Ovary (tissue), 10 donors: ENCODE data around the gene FKBP2. TPM values are rescaled to one million over a fixed set of nuclear protein-coding genes. Genes with fewer than 3 reads are reported as not detected.
A peak's percentile ranks its signal among the peaks of the same experiment; 100 is the strongest.

ENCODE experiments used
- DNase-seq, 5 donors: peaks; one replicate each; pipeline ENCODE4 v3.0.0-alpha.2; 2019 to 2020
- H3K27ac ChIP-seq, 2 donors: fragments of 200-600 bp; one replicate each; pipeline versions ENCODE4 v1.5.1 to v1.8.0; 2019 to 2022
- H3K27me3 ChIP-seq: fragments of 200-600 bp; one replicate; pipeline ENCODE4 v1.8.0; 2022
- H3K36me3 ChIP-seq: fragments of 200-600 bp; sonication (generic); one replicate; pipeline ENCODE4 v1.5.1; 2019
- H3K4me1 ChIP-seq: one replicate; pipeline ENCODE4 v1.8.1; 2013; ENCODE audit warnings: mild to moderate bottlenecking, moderate library complexity; ENCODE audit not compliant: insufficient read depth
- H3K4me3 ChIP-seq: fragments of 200-600 bp; sonication (generic); one replicate; pipeline ENCODE4 v1.5.1; 2017
- H3K9me3 ChIP-seq, 2 donors: fragments of 200-600 bp in 1 of 2; sonication (generic) in 1 of 2; one replicate each; pipeline versions ENCODE4 v1.5.1 to v1.8.1; 2013 to 2019; ENCODE audit warnings: mild to moderate bottlenecking in 1 of 2, moderate library complexity in 1 of 2
- CTCF ChIP-seq, 3 donors: fragments of 450-650 bp in 2 of 3; fragments of 200-600 bp in 1 of 3; IDR thresholded peaks; one replicate each; pipeline versions ENCODE4 v1.5.1 to v1.8.0; 2016 to 2022; ENCODE audit warnings: antibody characterized with exemption in 3 of 3, mild to moderate bottlenecking in 1 of 3
- EP300 ChIP-seq: sonication (generic); formaldehyde crosslinking; IDR thresholded peaks from one replicate; pipeline ENCODE4 v1.6.1; 2017; ENCODE audit warnings: antibody characterized with exemption
- POLR2A ChIP-seq: fragments of 450-650 bp; IDR thresholded peaks from one replicate; pipeline ENCODE4 v1.6.1; 2017; ENCODE audit warnings: antibody characterized with exemption, mild to moderate bottlenecking, moderate library complexity
- WGBS, 3 donors: extraction: QIAGEN DNeasy Blood & Tissue Kit in 1 of 3; methylation state at CpG; one replicate each; pipeline versions ENCODE4 v1.1.5 to v1.1.7; 2013 to 2017; 5-methylcytosine and 5-hydroxymethylcytosine counted together
- intact Hi-C, 4 donors: fragments of 100-400 bp; cut with DNase I; formaldehyde crosslinking; loops; one replicate each; pipeline versions ENCODE4 v1.11.0 to v1.15.1; 2022 to 2023
- long read RNA-seq, 3 donors: library from polyadenylated mRNA in 2 of 3; unstranded in 2 of 3; transcript quantifications; one replicate each; pipeline ENCODE4 v2.0.0 and lab custom pipeline, GENCODE V29; 2021 to 2026
- polyA plus RNA-seq, 2 donors: library from polyadenylated mRNA; stranded (reverse); fragments of 200-250 nt in 1 of 2; fragments of 350-450 nt in 1 of 2; fragmentation: Illumina TruSeq in 1 of 2; extraction: RNeasy Lipid Tissue Mini Kit (QIAGEN cat#74804) in 1 of 2; gene quantifications; one replicate each; pipeline ENCODE4 v1.2.3, GENCODE V29; 2013 to 2014
- total RNA-seq, 7 donors: library from RNA; depleted of rRNA in 2 of 7; stranded (reverse); fragments of >200 nt in 2 of 7; fragmentation: NEBNext Ultra II Directional in 3 of 7; extraction: Animal tissue kit (Norgen Biotek cat#: 25700) in 3 of 7; gene quantifications; one replicate each; pipeline versions ENCODE4 v1.1.0 to v1.2.4, GENCODE V29; 2016 to 2023
- donor health status: DM: no; HTN: no; CAD: no; lungs with moderate emphysema.
- donor health status: DM: no; HTN: no; CAD: no.
- donor health status: Bipolar disorder and iron deficiency.
- donor health status: DM: yes; HTN: yes; CAD: no.
- donor health status: DM: no; HTN: no; CAD: no.
- donor health status: DM: yes; HTN: yes; CAD: no.

FKBP2 gene
- 10 to 100 TPM; 41.4 to 88.0 (median 49.5) TPM for total RNA-seq
- polyA plus RNA-seq: 100 to 1,000 TPM in 1 of 2 donors, 10 to 100 TPM in 1; 25.1 to 132 TPM
- long read RNA-seq, donor 1, transcript FKBP2-201 (6 exons, 657 nt): major isoform, 12 of 19 reads
- long read RNA-seq, donor 1, partial matches to known transcripts: 4 of 19 reads
- long read RNA-seq, donor 1, other reads (novel, unspliced or antisense): 0 of 19 reads
- long read RNA-seq, donor 2, transcript FKBP2-202 (6 exons, 1,002 nt): minor isoform, 6 of 112 reads
- long read RNA-seq, donor 2, transcript FKBP2-201 (6 exons, 657 nt): major isoform, 67 of 112 reads
- long read RNA-seq, donor 2, transcript FKBP2-203 (6 exons, 613 nt): minor isoform, 5 of 112 reads
- long read RNA-seq, donor 2, partial matches to known transcripts: 22 of 112 reads
- long read RNA-seq, donor 2, other reads (novel, unspliced or antisense): 10 of 112 reads
- long read RNA-seq, donor 3, transcript FKBP2-201 (6 exons, 657 nt): major isoform, 58 of 94 reads
- long read RNA-seq, donor 3, transcript FKBP2-202 (6 exons, 1,002 nt): minor isoform, 8 of 94 reads
- long read RNA-seq, donor 3, partial matches to known transcripts: 13 of 94 reads
- long read RNA-seq, donor 3, other reads (novel, unspliced or antisense): 14 of 94 reads

DNA sequence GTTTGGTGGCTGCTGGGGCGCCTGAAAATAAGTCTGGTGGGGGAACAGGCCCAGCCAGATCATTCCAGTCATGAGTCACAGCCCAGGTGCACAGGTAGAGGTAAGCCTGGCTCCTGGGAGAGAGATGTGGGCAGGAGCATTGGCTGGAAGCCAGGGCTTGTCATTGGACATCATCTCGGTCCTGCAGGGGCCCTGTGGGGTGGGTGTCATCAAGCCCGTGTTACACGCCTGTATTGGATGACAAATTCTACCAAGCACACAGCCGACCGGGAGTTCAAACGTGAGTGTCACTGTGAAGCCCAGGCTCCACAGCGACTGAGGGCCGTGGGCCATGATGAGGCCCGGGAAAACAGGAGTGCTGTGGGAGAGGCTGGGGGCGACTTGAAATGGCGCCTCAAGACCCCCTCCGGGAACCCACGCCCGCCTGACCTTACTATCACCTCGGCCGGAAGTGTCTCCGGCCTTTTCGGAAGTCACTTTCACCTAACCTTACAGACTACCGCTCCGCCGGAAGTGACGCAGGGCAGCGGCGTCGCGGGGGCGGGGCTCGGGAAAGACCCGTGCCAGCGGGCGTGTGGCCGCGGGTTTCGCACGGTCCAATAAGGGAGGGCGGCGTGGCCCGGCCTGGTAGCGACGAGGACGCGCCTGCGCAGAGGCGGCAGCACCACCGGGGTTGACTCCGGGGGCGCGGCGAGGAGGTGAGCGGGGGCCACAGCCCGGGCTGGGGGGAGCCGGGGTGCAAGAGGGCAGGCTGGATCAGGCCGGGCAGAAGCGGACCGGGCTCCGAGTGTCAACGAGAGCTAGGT lies at the start of gene FKBP2:
TSS of gene FKBP2 (plus strand) at position 661 of the 806 bp plus-strand sequence. CDS start 1,293 bp downstream, outside the sequence.
- intact Hi-C loops: loop anchor here in 1 of 4 donors (1.0 to 5.0 kb wide), 2 partner anchors 30 to 67 kb away; partner anchors contain the start of gene ESRRA
- H3K36me3 ChIP-seq: no peaks in the 10 kb centered on the region
- no peaks in the 10 kb centered on the region for H3K27me3 ChIP-seq
- DNase-seq: peak; percentile 97 to 99 (median 98)
- H3K27ac ChIP-seq: peak within 1 kb of the TSS; percentile 89 to 99
- H3K9me3 ChIP-seq: no peaks in the 10 kb centered on the region
- H3K4me1 ChIP-seq: peaks cover 8% of the 10 kb centered on the region
- H3K4me3 ChIP-seq: peak within 1 kb of the TSS; percentile 96
- WGBS, 3 donors: 2 to 4% (median 2%) methylated on average over 48 to 58 of the region's 58 CpGs
- TF ChIP-seq EP300 (peak; percentile 91), CTCF (IDR thresholded peaks at IDR 0.05) (peak in 1 of 3 donors; percentile 24), POLR2A (peak; percentile 82)

DNA sequence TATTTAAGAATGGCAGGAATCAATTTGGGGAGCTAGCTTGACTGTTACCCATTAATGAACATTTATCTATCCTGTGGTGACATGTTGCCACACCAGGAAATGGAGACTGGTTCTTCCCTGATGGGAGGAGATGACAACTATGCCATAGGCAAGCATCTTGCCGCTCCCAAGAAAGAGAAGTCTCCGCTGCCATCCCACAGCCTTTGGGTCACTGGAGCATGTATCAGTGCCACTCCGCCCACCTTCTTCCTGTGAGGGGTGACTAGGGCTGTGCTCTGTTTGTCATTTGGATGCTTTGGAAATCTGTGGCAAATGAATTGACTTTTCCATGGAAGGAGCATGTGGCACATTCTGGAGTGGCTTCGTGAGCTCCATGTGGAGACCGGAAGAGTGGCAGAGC lies 48.5 kb upstream of the FKBP2 start:
- Histone ChIP-seq H3K27ac (no peak overlapping the region), H3K4me3 (no peak overlapping the region), H3K36me3 (no peaks in the 10 kb centered on the region), H3K27me3 (no peaks in the 10 kb centered on the region), H3K4me1 (peaks cover 4% of the 10 kb centered on the region), H3K9me3 (no peaks in the 10 kb centered on the region)
- no peak for TF ChIP-seq CTCF (IDR thresholded peaks at IDR 0.05)
- no peak for TF ChIP-seq POLR2A
- TF ChIP-seq EP300: no peak
- 91 to 97% (median 91%) methylated on average over 5 of the region's 5 CpGs for WGBS, 3 donors
- no peak for DNase-seq
- intact Hi-C loops: no loop called here

GRCh38 chr11:64196626-64197025 lies 44.3 kb upstream of the FKBP2 start:
- WGBS, 3 donors: 77 to 79% (median 79%) methylated on average over 9 of the region's 9 CpGs
- H3K9me3 ChIP-seq: no peaks in the 10 kb centered on the region
- no peaks in the 10 kb centered on the region for H3K27me3 ChIP-seq
- intact Hi-C loops: no loop called here
- DNase-seq: no peak
- no peaks in the 10 kb centered on the region for H3K36me3 ChIP-seq
- no peak overlapping the region for H3K27ac ChIP-seq
- no peaks in the 10 kb centered on the region for H3K4me1 ChIP-seq
- no peak for TF ChIP-seq CTCF (IDR thresholded peaks at IDR 0.05)
- TF ChIP-seq EP300: no peak
- no peak for TF ChIP-seq POLR2A
- H3K4me3 ChIP-seq: no peak overlapping the region

DNA sequence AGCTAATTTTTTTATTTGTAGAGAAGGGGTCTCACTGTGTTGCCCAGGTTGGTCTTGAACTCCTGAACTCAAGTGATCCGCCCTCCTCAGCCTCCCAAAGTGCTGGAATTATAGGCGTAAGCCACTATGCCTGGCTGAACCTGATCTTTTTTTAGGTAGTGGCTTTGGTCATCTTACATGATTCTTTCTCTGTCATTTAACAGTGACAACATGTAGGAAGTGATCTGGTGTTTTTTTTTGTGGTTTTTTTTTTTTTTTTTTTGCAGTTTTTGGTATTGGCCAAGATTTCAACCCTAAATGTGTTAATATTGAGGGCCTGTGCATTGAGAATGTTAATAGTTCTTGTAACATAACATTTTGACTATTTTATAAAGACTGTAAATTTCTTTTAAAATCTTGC lies 42.4 kb upstream of the FKBP2 start:
- H3K4me1 ChIP-seq: no peaks in the 10 kb centered on the region
- no peak for DNase-seq
- H3K27me3 ChIP-seq: no peaks in the 10 kb centered on the region
- intact Hi-C loops: no loop called here
- no peak overlapping the region for H3K4me3 ChIP-seq
- H3K9me3 ChIP-seq: no peaks in the 10 kb centered on the region
- TF ChIP-seq EP300: no peak
- TF ChIP-seq POLR2A: no peak
- no peak for TF ChIP-seq CTCF (IDR thresholded peaks at IDR 0.05)
- WGBS, 3 donors: 97% methylated on average over 2 of the region's 2 CpGs
- no peak overlapping the region for H3K27ac ChIP-seq
- H3K36me3 ChIP-seq: no peaks in the 10 kb centered on the region
